ENCODE measurements around the gene LGALS14. TPM values are rescaled to one million over a fixed set of nuclear protein-coding genes. Genes with fewer than 3 reads are reported as not detected.

LGALS14 gene
- total RNA-seq, 1 experiment from 2014 or later = not detected

GRCh38 chr19:39754544-39754943 lies 50.3 kb downstream of the LGALS14 start:
- CTCF ChIA-PET = no interaction called here
- no peaks in the 10 kb centered on the region for H3K36me3 Mint-ChIP-seq
- H3K4me1 Mint-ChIP-seq = no peaks in the 10 kb centered on the region

DNA sequence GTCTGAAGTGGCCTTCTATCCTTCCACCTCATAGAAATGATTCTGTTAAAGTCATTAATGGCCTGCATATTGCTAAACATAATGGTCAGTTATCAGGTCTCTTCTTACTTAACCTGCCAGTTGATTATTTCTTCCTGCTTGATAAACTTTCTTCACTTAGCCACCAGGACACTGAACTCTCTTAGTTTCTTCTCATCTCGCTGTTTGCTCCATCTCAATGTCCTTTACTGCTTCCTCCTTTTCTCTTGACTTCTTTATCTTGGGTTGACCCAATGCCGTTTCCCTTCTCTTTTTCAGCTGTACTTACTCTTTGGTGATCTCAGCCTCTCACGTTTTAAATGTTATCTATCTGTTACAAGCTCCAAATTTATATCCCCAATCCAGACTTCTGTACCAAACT lies 50.7 kb downstream of the LGALS14 start:
- CTCF ChIA-PET = interaction anchor here (1.5 kb wide), 1 partner anchor 12 kb away, joined by 7 read pairs; no protein-coding TSS in a partner anchor
- no peak overlapping the region for H3K27ac Mint-ChIP-seq
- no peak overlapping the region for H3K4me3 Mint-ChIP-seq
- POLR2A ChIA-PET = no interaction called here
- H3K4me1 Mint-ChIP-seq = no peaks in the 10 kb centered on the region
- H3K27me3 Mint-ChIP-seq (ENCODE audit: low read depth) = peaks cover 43% of the 10 kb centered on the region
- DNase-seq (ENCODE audit: low spot score) = no peak
- no peak for ATAC-seq
- H3K36me3 Mint-ChIP-seq = no peaks in the 10 kb centered on the region
- H3K9me3 Mint-ChIP-seq = no peaks in the 10 kb centered on the region
- TF ChIP-seq TEAD4 (CRISPR knock-in tag; IDR thresholded peaks at IDR 0.05) = no peak
- no peak for TF ChIP-seq TEAD1 (CRISPR knock-in tag; IDR thresholded peaks at IDR 0.05)
- no peak for TF ChIP-seq EMX1 (CRISPR knock-in tag; IDR thresholded peaks at IDR 0.05)
- no peak for TF ChIP-seq ZNF425 (CRISPR knock-in tag; conservative IDR thresholded peaks at IDR 0.05)
- no peak for TF ChIP-seq RORB (CRISPR knock-in tag; IDR thresholded peaks at IDR 0.05)
- no peak for TF ChIP-seq OVOL2 (CRISPR knock-in tag; IDR thresholded peaks at IDR 0.05; ENCODE audit: borderline replicate concordance)
- TF ChIP-seq, protein P1, sequence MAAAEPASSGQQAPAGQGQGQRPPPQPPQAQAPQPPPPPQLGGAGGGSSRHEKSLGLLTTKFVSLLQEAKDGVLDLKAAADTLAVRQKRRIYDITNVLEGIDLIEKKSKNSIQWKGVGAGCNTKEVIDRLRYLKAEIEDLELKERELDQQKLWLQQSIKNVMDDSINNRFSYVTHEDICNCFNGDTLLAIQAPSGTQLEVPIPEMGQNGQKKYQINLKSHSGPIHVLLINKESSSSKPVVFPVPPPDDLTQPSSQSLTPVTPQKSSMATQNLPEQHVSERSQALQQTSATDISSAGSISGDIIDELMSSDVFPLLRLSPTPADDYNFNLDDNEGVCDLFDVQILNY (CRISPR knock-in tag; IDR thresholded peaks at IDR 0.05) = no peak
- TF ChIP-seq SOX15 (CRISPR knock-in tag; IDR thresholded peaks at IDR 0.05) = no peak

More at GRCh38 chr19:39754544-39754943, 50.3 kb downstream of the LGALS14 start:
- no peak overlapping the region for H3K27ac Mint-ChIP-seq
- peaks cover 43% of the 10 kb centered on the region for H3K27me3 Mint-ChIP-seq (ENCODE audit: low read depth)
- DNase-seq (ENCODE audit: low spot score) (no peak), ATAC-seq (no peak)
- POLR2A ChIA-PET = interaction anchor here (1.1 kb wide), 1 partner anchor 11 kb away, joined by 3 read pairs; no protein-coding TSS in a partner anchor
- no peak for TF ChIP-seq E2F4 (CRISPR knock-in tag; IDR thresholded peaks at IDR 0.05; ENCODE audit: borderline replicate concordance, low read depth)
- TF ChIP-seq ZNF423 (CRISPR knock-in tag; IDR thresholded peaks at IDR 0.05) = no peak
- no peak for TF ChIP-seq ERG (CRISPR knock-in tag; IDR thresholded peaks at IDR 0.05)
- TF ChIP-seq ZNF396 (CRISPR knock-in tag; IDR thresholded peaks at IDR 0.05; ENCODE audit: borderline replicate concordance) = no peak
- TF ChIP-seq GTF2I (CRISPR knock-in tag; conservative IDR thresholded peaks at IDR 0.05) = no peak
- TF ChIP-seq ZNF317 (CRISPR knock-in tag; IDR thresholded peaks at IDR 0.05; ENCODE audit: borderline replicate concordance, low read depth) = no peak
- no peak for TF ChIP-seq ELF4 (CRISPR knock-in tag; IDR thresholded peaks at IDR 0.05; ENCODE audit: low read depth)
- TF ChIP-seq NR3C1 (CRISPR knock-in tag; conservative IDR thresholded peaks at IDR 0.05; ENCODE audit: low read depth) = no peak
- no peak for TF ChIP-seq ZNF219 (CRISPR knock-in tag; IDR thresholded peaks at IDR 0.05; ENCODE audit: borderline replicate concordance)
- TF ChIP-seq, protein P2, sequence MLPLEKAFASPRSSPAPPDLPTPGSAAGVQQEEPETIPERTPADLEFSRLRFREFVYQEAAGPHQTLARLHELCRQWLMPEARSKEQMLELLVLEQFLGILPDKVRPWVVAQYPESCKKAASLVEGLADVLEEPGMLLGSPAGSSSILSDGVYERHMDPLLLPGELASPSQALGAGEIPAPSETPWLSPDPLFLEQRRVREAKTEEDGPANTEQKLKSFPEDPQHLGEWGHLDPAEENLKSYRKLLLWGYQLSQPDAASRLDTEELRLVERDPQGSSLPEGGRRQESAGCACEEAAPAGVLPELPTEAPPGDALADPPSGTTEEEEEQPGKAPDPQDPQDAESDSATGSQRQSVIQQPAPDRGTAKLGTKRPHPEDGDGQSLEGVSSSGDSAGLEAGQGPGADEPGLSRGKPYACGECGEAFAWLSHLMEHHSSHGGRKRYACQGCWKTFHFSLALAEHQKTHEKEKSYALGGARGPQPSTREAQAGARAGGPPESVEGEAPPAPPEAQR (CRISPR knock-in tag; IDR thresholded peaks at IDR 0.05) = no peak
- TF ChIP-seq SMAD4 (CRISPR knock-in tag; IDR thresholded peaks at IDR 0.05) = no peak
- TF ChIP-seq AR (CRISPR knock-in tag; IDR thresholded peaks at IDR 0.05) = no peak
- H3K9me3 Mint-ChIP-seq = no peaks in the 10 kb centered on the region
- H3K4me3 Mint-ChIP-seq = no peak overlapping the region
